Measurements from ENCODE around the gene SEC61B.

Gene SEC61B

DNA sequence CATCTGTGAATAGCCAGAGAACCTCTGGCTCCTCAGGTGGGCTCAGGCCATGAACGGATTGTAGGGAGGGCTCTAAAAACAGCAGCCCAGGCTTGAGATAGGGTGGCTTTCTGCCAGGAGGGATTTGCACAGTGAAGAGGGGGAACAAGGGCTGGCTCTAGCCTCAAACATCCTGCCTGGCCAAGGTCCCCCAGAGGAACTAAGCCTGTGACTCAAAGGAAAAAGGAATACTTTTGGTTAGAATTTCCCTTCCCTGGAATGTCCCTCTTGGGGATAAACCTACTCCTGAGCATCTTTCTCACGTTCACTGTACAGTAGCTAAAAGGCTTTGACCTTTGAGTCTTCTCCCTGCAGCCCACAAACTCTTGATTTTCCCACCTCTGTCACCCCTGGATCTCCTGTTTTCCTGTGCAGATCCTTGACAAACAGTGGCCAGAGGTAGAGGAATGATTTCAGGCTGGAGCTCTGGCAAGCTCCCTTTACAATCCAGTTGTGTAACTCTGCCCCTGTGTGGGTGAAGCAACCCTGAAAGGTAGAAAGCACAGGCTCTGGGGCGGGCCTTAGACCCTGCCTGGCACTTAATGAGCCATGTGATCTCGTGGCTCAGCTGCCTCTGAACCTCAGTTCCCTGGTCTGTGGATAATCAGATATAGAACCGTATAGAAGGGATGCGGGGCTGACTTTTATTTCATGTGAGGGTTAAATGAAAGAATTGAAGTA, 17.4 kb downstream of the SEC61B start:
- DNase-seq = no peak

- DNase-seq = no peak
These were observed 19.0 kb downstream of the SEC61B start for GRCh38 chr9:99241106-99241505.

- no peak for DNase-seq
These were observed 22.5 kb downstream of the SEC61B start for GRCh38 chr9:99244344-99245260.

- no peak for DNase-seq
These were observed 27.5 kb downstream of the SEC61B start for GRCh38 chr9:99249619-99250018.

DNA sequence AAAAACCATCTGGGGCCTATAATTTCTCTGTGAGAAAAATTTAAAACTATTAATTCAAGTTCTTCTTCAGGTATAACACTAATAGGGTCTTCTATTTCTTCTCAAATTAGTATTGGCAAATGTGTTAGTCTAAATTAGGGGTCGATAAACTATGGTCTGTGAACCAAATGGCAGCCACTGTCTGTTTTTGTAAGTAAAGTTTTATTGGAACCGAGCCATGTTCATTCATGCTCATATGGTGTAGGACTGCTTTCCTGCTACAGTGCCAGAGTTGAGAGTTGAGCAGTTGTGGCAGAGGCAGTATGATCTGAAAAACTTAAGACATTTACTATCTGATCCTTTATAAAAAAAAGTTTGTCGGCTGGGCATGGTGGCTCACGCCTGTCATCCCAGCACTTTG, 29.1 kb downstream of the SEC61B start:
- no peak for DNase-seq

- DNase-seq = peak; percentile 25 to 37
These were observed 31.1 kb downstream of the SEC61B start for GRCh38 chr9:99253134-99253533.

DNA sequence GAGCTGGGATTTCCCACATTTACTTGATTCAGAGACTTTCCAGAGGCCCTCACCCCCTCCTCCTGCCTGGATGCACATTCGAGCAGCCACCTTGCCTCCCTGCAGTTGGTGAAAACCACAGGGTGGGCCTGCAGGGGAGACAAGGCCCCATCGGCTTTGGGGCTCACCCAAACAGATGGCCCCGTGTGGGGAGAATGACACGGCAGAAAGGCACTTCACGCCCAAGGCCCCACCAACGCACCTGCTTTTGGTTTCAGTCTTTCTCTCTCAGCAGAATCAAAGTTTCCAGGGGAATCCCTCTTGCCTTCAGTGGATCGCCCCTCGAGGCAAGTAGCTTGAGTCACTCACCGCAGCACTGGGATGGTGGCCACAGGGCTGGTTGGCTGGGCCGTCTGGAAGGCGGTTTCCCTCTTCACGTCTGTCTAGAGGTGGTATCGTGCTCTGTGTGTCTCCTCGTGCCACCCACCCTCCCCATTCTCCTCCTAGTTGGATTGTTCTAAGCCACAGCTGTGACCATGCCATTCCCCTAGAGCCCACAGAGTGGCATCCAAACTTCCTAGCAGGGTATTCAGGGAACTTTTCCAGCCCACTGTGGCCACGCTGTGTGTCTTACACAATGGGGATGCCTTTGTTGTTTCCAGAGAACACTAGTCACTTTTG, 31.8 kb downstream of the SEC61B start:
- peak; percentile 84 to 86 for DNase-seq

GRCh38 chr9:99255651-99256050, 33.6 kb downstream of the SEC61B start:
- DNase-seq = no peak

GRCh38 chr9:99257723-99258389, 35.8 kb downstream of the SEC61B start:
- DNase-seq = no peak

GRCh38 chr9:99259231-99259918, 37.3 kb downstream of the SEC61B start:
- peak; percentile 26 to 47 for DNase-seq

DNA sequence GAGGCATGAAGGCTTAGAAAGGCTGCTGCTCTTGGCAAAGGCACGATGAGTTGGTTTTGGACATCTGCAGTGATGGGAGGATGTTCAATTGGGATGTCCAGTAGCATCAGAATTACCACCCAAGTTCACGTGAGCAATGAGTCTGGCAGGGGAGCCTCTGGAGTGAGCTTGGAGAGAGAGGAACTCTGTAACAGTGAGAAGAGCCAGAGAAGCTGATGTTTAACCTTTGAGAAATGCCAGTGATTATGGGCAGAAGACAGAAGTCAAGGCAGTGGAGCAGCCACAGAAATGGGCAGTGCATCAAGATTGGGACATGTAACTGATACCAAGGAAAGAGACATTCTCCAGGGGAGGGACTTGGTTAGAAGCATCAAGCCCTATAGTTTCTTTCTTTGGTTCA, 39.8 kb downstream of the SEC61B start:
- DNase-seq = no peak

DNA sequence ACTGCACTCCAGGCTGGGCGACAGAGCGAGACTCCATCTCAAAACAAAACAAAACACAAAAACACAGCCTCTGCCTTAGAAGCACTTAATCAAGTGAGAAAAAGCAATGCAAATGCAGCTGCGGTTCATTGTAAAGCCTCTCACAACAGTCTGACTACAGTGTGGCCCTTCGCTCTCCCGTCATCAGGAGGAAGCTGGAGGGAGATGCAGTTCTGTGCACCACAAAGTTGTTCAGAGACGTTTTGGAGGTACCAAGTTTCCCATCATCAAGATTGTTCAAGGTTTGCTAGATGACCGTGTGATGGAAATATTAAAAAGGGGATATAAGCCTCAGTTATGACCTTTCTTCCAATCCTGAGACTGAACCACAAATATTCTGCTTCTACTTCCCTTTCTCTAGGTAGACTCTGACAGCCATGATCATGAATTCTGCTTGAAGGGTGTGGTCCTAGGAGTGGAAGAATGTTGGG, 40.9 kb downstream of the SEC61B start:
- no peak for DNase-seq

GRCh38 chr9:99264070-99264680, 42.1 kb downstream of the SEC61B start:
- peak; percentile 35 to 50 for DNase-seq

GRCh38 chr9:99265691-99266090, 43.6 kb downstream of the SEC61B start:
- DNase-seq = no peak

GRCh38 chr9:99266255-99267023, 44.4 kb downstream of the SEC61B start:
- DNase-seq = peak; percentile 62 to 77

DNA sequence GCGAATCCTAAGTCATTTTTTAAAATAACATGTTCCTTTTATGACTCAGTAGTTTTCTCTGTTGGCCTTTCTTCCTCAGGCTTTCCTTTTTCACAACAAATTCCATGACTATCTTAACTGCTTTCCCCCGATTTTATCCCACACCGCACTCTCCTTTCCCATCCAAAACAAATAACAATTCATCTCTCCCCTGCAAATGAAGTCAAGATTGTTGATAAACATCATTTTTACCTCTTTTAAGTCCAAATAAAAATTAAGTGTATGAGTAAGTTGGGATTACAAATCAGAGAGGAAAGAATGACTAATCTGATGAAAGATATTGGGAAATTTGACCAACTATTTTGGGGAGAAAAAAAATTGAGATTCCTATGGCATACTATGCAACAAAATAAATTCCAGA, 47.3 kb downstream of the SEC61B start:
- DNase-seq = no peak

- no peak for DNase-seq
These were observed 48.4 kb downstream of the SEC61B start for GRCh38 chr9:99270491-99270890.

DNA sequence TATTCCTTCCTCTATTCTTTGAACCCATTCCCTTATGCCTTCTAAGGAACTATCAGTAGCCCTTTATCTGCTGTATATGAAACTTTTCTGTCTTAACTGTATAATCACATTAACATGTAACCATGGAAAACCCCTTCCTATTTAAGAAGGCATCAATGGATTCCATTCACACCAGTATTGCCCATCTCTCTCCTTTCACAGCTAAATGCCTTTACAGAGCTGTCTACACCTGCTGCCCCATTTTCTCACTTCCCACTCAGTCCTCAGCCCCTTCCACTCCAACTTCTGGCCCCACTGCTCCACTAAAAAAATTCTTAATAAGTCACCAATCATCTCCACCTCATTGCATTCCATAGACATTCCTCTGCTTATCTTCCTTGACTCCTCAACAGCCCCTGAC, 50.8 kb downstream of the SEC61B start:
- DNase-seq = no peak

DNA sequence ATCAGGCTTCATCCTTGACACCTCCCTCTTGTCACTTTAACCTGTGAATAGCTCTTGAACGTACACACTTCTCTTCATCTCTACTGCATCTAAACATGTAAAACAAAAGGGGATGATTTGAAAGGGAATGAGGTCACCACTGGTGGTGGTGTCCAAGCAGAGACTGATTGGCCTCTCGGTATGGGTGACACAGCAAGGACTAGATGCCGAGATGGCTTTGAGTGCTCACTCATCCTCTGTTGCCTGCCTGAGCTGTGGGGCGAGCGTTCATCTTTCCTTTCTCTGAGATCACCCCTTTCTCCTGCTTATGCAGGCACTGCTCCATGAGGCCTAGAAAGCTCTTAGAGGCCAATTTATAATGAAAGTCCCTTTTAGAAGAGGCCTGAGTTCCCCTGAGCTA, 51.9 kb downstream of the SEC61B start:
- DNase-seq = no peak

DNA sequence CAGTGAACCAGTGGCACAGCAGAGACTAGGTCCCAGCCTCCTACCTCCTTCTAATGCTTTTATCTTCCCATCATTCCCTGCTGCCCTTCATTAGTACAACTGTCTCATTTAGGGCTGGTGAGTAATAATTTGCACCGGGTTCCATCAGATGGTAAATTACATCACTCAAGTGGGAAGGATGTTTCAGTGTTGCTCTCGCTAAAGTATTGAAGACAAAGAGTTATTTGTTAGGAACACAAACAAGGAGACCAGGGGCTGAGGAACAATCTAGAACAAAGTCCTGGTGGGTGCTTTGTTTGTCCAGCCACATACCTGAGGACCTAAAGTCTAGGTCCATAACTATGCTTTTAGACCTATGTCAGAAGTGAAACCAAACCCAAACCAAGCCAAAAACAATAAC, 52.4 kb downstream of the SEC61B start:
- DNase-seq = no peak
